ENCODE data around the gene RNF220.

DNA sequence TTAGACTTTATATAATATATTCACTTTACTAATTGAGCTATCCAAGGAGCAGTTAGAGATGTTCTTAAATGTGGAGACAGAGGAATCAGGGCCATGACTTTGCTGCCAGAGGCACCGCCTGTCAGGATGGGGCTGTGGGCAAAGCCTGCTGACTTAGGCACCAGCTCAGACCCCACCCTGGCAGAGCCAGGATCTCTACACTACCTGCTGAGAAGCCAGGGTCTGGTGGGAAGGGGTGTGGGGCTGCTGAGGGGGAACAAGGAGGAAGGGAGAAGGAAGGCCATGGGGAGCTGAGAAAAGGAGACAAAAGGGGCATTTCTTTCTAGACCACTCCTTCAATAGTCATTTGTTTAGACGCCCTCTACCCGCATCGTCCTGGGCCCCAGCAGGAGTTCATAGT lies 164.4 kb downstream of the RNF220 start:
- TF ChIP-seq PATZ1 (CRISPR knock-in tag; IDR thresholded peaks at IDR 0.05; ENCODE audit: borderline replicate concordance) (no peak), FOXP1 (CRISPR knock-in tag; IDR thresholded peaks at IDR 0.05) (no peak), POLR2A (conservative IDR thresholded peaks at IDR 0.05) (no peak)
- TF ChIP-seq, protein P1, sequence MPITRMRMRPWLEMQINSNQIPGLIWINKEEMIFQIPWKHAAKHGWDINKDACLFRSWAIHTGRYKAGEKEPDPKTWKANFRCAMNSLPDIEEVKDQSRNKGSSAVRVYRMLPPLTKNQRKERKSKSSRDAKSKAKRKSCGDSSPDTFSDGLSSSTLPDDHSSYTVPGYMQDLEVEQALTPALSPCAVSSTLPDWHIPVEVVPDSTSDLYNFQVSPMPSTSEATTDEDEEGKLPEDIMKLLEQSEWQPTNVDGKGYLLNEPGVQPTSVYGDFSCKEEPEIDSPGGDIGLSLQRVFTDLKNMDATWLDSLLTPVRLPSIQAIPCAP (CRISPR knock-in tag; IDR thresholded peaks at IDR 0.05; ENCODE audit: borderline replicate concordance): no peak
- TF ChIP-seq, protein P2, sequence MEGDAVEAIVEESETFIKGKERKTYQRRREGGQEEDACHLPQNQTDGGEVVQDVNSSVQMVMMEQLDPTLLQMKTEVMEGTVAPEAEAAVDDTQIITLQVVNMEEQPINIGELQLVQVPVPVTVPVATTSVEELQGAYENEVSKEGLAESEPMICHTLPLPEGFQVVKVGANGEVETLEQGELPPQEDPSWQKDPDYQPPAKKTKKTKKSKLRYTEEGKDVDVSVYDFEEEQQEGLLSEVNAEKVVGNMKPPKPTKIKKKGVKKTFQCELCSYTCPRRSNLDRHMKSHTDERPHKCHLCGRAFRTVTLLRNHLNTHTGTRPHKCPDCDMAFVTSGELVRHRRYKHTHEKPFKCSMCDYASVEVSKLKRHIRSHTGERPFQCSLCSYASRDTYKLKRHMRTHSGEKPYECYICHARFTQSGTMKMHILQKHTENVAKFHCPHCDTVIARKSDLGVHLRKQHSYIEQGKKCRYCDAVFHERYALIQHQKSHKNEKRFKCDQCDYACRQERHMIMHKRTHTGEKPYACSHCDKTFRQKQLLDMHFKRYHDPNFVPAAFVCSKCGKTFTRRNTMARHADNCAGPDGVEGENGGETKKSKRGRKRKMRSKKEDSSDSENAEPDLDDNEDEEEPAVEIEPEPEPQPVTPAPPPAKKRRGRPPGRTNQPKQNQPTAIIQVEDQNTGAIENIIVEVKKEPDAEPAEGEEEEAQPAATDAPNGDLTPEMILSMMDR (IDR thresholded peaks at IDR 0.05 in 2 of 3, conservative IDR thresholded peaks at IDR 0.05 in 1 of 3; ENCODE audit: insufficient read depth in 2 of 3, low read depth in 1 of 3, low read length in 3 of 3): no peak

Measured in K562 (cell line).